CD4-positive, alpha-beta T cell treated with Interleukin-1 beta for 1 hour (primary cell): ENCODE results near the gene CYP39A1.

Experiments used
- DNase-seq, 2 donors: peaks; one replicate each; pipeline ENCODE4 v3.0.0-alpha.2; 2020 to 2022

CYP39A1 gene

GRCh38 chr6:46509063-46509462 is 143.6 kb downstream of the CYP39A1 start:
- no peak for DNase-seq

GRCh38 chr6:46507426-46507825 is 145.2 kb downstream of the CYP39A1 start:
- DNase-seq = no peak

GRCh38 chr6:46505693-46506512 is 146.7 kb downstream of the CYP39A1 start:
- DNase-seq = no peak

GRCh38 chr6:46504242-46504641 is 148.4 kb downstream of the CYP39A1 start:
- DNase-seq = no peak

DNA sequence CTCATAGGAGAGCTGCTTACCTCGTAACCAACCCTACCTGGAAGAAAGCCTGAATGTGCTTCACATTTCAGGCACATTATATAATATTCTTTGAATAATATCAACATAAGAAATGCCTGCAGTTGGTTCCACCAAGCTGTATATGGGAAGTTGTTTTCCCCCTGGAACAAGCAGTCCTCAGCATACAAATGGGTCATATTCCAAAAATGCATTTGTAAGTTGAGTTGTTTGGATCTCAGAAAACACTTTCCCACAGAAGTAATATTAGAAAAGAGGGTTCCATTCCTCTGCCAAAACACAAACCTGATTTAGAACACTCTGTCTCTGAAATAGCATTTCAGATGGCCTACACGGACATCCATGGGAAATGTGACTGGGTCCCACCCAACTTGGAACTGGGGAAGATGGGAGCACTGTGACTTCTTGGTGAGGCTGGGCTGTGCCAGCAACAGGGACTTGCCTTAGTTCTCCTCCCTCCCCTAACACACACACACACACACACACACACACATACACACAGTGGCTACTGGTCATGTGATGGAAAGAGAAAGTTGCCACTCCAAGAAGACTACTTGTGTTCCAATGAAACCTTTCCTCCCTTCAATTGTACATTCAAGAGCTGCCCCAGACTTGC is 150.0 kb downstream of the CYP39A1 start:
- no peak for DNase-seq

GRCh38 chr6:46501136-46502089 is 151.2 kb downstream of the CYP39A1 start:
- DNase-seq = no peak

- DNase-seq = no peak
These were observed 152.2 kb downstream of the CYP39A1 start for GRCh38 chr6:46500382-46500781.
